Nephron progenitor cell (in vitro differentiated cells): ENCODE results near the gene MRPL57.
A peak's percentile ranks its signal among the peaks of the same experiment; 100 is the strongest.
"Not testable (repeated sequence)": the region's sequence is repeated elsewhere in the genome, so short reads cannot be mapped to it uniquely, and the experiment has no call there.

Experiments used
- DNase-seq: peaks from one replicate; pipeline ENCODE4 v3.0.0; 2021
- H3K27ac Mint-ChIP-seq: 2 replicates; pipeline ENCODE4 v1.8.0; 2021; ENCODE audit warnings: mild to moderate bottlenecking, moderate library complexity, mixed read lengths
- H3K27me3 Mint-ChIP-seq: 2 replicates; pipeline ENCODE4 v1.8.0; 2021; ENCODE audit warnings: mild to moderate bottlenecking, low read depth, mixed read lengths; ENCODE audit not compliant: poor library complexity
- H3K36me3 Mint-ChIP-seq: 2 replicates; pipeline ENCODE4 v1.8.0; 2021; ENCODE audit warnings: low read depth, mixed read lengths
- H3K4me1 Mint-ChIP-seq: 2 replicates; pipeline ENCODE4 v1.8.0; 2021; ENCODE audit warnings: mixed read lengths
- H3K4me3 Mint-ChIP-seq: 2 replicates; pipeline ENCODE4 v1.8.0; 2021; ENCODE audit warnings: mild to moderate bottlenecking, moderate library complexity, mixed read lengths
- H3K9me3 Mint-ChIP-seq: 2 replicates; pipeline ENCODE4 v1.8.0; 2021; ENCODE audit warnings: mild to moderate bottlenecking, moderate library complexity, mixed read lengths
- CTCF ChIP-seq: fragments of 200-600 bp; sonication (generic); IDR thresholded peaks from 2 replicates; pipeline ENCODE4 v1.5.0; 2021; ENCODE audit warnings: antibody characterized with exemption

Gene MRPL57

GRCh38 chr13:21176215-21176981, at the start of gene MRPL57, which contains the start of gene SKA3:
TSS of gene MRPL57 (plus strand) at chr13:21176658. CDS start at chr13:21176917, 259 bp downstream.
TSS of gene SKA3 (minus strand) at chr13:21176552. CDS start at chr13:21176477, 75 bp downstream.
- peak within 1 kb of the TSS; percentile 97 for H3K4me3 Mint-ChIP-seq

GRCh38 chr13:21130116-21130515, 46.3 kb upstream of the MRPL57 start:
- H3K9me3 Mint-ChIP-seq, result peaks cover 8% of the 10 kb centered on the region
- DNase-seq, result no peak
- H3K36me3 Mint-ChIP-seq, result no peaks in the 10 kb centered on the region
- H3K4me3 Mint-ChIP-seq, result no peak overlapping the region
- H3K4me1 Mint-ChIP-seq, result peaks cover 8% of the 10 kb centered on the region
- H3K27ac Mint-ChIP-seq, result peak overlapping the region; percentile 11
- peaks cover 14% of the 10 kb centered on the region for H3K27me3 Mint-ChIP-seq
- TF ChIP-seq CTCF, result no peak

More at GRCh38 chr13:21176215-21176981, at the start of gene MRPL57, which contains the start of gene SKA3:
- H3K4me1 Mint-ChIP-seq, result peaks cover 20% of the 10 kb centered on the region
- no peaks in the 10 kb centered on the region for H3K27me3 Mint-ChIP-seq
- peak; percentile 93 for DNase-seq
- H3K9me3 Mint-ChIP-seq, result peaks cover 9% of the 10 kb centered on the region
- peaks cover 45% of the 10 kb centered on the region for H3K36me3 Mint-ChIP-seq
- no peak for TF ChIP-seq CTCF
- peak within 1 kb of the TSS; percentile 98 for H3K27ac Mint-ChIP-seq

GRCh38 chr13:21133077-21133476, 43.4 kb upstream of the MRPL57 start:
- Mint-ChIP-seq H3K9me3 (peaks cover 12% of the 10 kb centered on the region), H3K27ac (no peak overlapping the region), H3K36me3 (no peaks in the 10 kb centered on the region), H3K27me3 (peaks cover 17% of the 10 kb centered on the region), H3K4me1 (no peaks in the 10 kb centered on the region), H3K4me3 (no peak overlapping the region)
- TF ChIP-seq CTCF, result no peak
- DNase-seq, result no peak

GRCh38 chr13:21134475-21134874, 42.0 kb upstream of the MRPL57 start:
- Mint-ChIP-seq H3K4me1 (peaks cover under 1% of the 10 kb centered on the region), H3K27ac (no peak overlapping the region), H3K9me3 (peaks cover 12% of the 10 kb centered on the region), H3K27me3 (peaks cover 17% of the 10 kb centered on the region), H3K4me3 (no peak overlapping the region), H3K36me3 (no peaks in the 10 kb centered on the region)
- DNase-seq, result no peak
- TF ChIP-seq CTCF, result no peak

- Mint-ChIP-seq H3K9me3 (peaks cover 12% of the 10 kb centered on the region), H3K27me3 (peaks cover 22% of the 10 kb centered on the region), H3K4me1 (peaks cover 13% of the 10 kb centered on the region)
- H3K36me3 Mint-ChIP-seq, H3K4me3 Mint-ChIP-seq, DNase-seq, H3K27ac Mint-ChIP-seq: not testable (repeated sequence)
Measured at GRCh38 chr13:21135833-21136232, 40.6 kb upstream of the MRPL57 start.

GRCh38 chr13:21137696-21138095, 38.8 kb upstream of the MRPL57 start:
- TF ChIP-seq CTCF, result no peak

More at GRCh38 chr13:21137696-21138095, 38.8 kb upstream of the MRPL57 start:
- peaks cover 14% of the 10 kb centered on the region for H3K36me3 Mint-ChIP-seq
- DNase-seq, result no peak
- no peak overlapping the region for H3K4me3 Mint-ChIP-seq
- no peak overlapping the region for H3K27ac Mint-ChIP-seq
- peaks cover 17% of the 10 kb centered on the region for H3K27me3 Mint-ChIP-seq
- H3K9me3 Mint-ChIP-seq, result peaks cover 12% of the 10 kb centered on the region
- peaks cover 24% of the 10 kb centered on the region for H3K4me1 Mint-ChIP-seq
